ENCODE data around the gene ACKR3. TPM values are rescaled to one million over a fixed set of nuclear protein-coding genes. Genes with fewer than 3 reads are reported as not detected.

The ACKR3 gene
- total RNA-seq, 1 donor from 2014 or later: 17.9 TPM

DNA sequence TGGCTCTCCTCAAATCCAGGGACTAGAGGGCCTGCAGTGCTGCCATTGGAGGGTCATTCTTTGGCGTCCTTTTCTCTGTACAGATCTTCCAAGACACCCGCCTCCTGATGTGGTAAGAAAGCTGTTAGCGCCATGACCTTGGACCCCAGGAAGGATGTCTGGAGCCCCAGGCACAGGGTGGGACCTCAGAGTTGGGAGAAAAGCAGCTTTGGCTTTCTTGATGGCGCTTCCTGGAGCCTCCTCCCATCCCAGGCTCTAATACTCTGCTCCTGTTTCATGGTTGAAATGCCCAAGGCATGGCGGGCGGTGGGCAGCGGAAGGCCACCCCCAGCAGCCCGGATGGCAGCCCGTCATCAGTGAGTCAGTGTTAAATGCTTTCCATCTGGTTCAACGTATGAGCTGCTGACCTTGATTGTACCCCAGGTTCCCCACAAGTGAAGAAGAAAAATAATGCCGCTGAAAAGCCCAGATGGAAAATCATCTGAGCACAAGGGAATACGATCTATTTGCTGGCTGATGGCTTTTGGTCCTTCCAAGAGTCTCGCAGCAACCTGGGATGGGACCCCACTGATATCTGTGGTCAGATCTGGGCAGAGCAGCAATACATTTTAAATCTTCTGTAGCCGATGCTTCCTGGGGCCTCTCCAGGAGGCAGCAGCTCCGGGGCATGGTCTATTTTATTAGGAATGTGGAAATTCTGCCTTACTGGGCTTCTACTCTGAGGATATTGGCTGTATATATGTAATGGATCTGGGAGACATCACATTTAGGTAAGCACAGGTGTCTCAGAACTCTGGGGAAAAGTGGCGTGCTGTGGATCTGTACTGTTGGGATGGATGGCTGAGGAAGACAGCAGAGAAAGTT is 15.1 kb downstream of the ACKR3 start:
- no peak for DNase-seq (ENCODE audit: low read depth in 2 of 2)

DNA sequence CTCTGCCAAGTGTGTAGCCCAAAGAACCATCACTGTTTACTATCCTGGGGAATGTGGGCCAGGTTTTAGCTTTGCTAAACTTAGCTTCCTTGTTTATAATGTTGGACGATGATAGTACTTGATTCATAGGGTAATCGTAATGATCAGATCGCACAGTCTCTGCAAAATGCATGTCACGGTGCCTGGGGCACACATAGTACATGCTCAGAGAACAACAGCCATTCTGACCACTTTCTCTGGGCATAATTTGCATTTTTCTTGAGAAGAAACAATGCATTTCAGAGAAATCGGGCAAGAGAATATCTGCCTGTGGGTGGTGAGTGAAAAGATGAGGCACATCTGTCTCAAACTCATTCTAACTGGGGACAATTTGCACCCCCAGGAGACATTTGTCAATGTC is 16.3 kb downstream of the ACKR3 start:
- no peak for DNase-seq (ENCODE audit: low read depth in 2 of 2)

DNA sequence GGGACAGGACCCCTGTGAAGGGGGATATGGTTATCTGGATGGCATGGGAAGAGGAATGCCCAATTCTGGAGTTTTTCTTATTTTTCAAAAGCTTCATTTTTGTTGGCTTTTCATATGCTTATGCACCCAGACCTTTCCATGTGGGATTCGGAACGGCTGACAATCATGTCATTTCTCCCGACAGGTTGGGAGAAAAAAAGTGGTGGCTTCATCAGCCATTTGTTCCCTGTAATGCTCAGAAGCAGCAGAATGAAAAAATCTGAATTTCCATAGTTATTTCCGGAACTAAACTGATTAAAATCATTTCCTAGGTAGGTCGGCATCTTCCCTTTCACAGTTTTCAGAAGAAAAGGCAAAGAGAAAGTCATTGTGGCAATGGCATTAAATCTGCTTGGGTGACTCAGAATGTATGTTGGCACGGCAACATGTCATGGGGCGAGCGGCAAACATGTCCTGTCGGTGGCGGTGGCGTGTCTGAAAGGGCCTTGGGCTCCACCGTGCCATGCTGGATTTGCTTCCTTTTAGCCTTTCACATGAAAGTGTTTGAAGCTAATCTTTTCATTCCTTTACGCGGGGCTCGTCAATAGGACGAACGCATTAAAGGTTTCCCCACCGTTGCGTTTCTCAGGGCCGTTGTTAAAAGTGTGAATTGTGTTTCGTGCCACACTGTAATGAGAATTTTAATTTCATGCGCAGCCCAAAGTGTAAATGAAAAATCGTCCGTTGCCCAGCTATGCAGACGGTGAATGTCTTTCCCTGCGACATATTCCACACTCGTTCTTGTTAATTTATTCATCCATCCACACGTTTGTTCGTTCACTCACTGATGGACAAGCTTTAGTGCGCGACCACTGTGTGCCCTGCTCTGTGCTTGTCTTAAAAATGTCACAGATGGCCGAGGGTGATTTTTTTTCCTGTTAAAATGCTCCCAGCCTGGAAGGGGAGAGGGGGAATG is 18.5 kb downstream of the ACKR3 start:
- DNase-seq (ENCODE audit: low read depth in 2 of 2): no peak

DNA sequence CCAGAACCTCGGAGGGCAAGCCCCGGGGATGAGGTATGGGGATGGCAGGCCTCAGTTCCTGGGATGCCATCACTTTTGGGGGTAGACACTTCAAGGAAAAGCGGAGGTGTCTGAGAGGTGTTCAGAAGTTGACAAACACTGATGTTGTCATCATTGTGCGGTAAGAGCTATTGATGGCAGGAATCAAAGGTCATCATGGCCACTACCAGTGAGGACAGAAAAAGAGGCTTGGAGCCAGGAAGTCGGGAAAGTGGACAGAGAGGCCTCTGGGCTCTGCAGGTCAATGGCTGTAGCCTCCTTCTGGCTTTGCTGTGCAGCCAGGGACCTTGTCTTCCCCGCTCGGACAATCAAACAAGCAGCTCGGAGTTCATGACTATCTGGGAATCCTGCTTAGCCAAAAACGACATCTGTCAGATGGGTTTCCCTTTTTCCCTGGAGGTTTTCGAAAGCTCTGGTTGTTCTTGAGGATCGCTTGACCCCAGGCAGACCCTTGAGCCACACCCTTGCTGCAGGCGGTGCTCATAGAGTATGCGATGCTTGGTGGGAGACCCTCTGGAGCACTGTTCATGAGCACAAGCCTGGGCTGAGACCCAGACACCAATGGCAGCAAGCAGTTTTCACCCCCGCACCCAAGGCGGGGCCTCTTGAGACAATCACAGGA is 19.4 kb downstream of the ACKR3 start:
- no peak for DNase-seq (ENCODE audit: low read depth in 2 of 2)

DNA sequence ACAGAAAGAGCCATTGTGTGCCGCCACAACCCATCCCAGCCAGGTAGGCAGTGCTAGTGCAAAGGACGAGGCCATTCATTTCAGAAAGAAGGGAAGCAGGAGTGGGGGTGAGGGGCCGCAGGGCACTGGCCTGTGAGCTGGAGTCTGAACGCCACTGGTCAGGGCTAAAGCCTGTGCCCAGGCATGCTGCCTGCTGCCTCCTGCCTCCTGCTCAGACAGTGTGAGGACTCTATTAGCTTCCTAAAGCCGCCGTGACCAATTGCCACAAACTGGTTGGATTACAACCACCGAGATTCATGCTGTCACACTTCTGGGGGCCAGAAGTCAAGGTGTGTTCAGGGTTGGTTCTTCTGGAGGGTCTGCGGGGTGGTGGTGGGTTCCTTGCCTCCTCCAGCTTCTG is 21.2 kb downstream of the ACKR3 start:
- DNase-seq (ENCODE audit: low read depth in 2 of 2): no peak

DNA sequence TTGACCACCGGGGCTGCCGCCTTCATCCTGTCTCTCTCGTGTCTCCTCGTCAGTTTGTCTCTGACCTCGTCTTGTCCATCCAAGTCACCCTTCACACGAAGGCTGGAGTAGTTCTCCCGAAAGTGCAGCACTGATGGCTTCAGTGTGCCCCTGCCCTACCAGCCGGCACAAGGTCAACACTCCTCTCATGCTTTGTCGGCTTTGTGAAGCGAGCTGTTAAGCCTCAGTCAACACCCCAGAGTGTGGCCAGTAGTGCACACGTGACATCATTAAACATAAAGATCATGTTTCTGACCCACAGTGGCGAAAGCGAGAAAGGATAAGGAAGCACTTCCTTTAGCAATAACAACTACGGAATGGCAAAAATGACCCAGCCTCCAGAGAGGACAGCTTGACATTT is 23.2 kb downstream of the ACKR3 start:
- peak in 1 of 2 donors; percentile 27 for DNase-seq (ENCODE audit: low read depth in 2 of 2)

DNA sequence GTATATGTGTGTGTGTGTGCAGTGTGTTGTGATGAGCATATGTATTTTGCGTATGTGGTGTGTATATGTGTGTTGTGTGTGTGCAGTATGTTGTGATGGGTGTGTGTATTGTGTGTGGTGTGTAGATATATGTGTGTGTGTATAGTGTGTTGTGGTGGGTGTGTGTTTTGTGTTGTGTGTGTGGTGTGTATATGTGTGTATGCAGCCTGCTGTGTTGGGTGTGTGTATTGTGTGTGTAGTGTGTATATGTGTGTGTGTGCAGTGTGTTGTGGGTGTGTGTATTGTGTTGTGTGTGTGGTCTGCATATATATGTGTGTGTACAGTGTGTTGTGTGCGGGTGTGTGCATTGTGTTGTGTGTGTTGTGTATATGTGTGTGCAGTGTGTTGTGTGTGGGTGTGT is 23.9 kb downstream of the ACKR3 start:
- no peak for DNase-seq (ENCODE audit: low read depth in 2 of 2)

DNA sequence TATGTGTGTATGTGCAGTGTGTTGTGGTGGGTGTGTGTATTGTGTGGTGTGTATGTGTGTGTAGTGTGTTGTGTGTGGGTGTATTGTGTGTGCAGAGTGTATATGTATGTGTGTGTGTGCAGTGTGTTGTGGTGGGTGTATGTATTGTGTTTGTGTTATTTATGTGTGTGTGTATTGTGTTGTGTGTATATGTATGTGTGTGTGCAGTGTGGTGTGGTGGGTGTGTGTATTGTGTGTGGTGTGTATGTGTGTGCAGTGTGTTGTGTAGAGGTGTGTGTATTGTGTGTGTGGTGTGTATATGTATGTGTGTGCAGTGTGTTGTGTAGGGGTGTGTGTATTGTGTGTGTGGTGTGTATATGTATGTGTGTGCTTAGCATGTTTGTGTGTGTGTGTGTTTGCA is 24.3 kb downstream of the ACKR3 start:
- no peak for DNase-seq (ENCODE audit: low read depth in 2 of 2)

DNA sequence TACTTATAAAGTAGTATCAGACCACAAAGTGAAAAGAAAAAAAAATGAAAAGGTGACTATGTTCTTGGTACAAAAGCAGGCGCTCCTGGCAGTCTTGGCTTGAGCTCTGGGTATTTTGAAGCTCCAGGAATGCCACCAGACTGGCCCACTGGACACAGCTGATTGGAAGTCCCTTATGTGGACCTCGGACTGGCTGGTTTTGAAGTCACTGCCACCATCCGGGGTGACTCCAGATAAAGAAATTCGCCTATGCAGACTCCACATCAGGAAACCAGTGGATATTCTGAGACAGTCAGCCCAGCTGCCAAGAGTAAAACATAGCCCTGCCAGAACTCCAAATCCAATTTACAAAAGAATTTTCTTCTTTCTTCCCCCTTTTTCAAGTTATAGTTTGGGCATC is 28.0 kb downstream of the ACKR3 start:
- DNase-seq (ENCODE audit: low read depth in 2 of 2): no peak

DNA sequence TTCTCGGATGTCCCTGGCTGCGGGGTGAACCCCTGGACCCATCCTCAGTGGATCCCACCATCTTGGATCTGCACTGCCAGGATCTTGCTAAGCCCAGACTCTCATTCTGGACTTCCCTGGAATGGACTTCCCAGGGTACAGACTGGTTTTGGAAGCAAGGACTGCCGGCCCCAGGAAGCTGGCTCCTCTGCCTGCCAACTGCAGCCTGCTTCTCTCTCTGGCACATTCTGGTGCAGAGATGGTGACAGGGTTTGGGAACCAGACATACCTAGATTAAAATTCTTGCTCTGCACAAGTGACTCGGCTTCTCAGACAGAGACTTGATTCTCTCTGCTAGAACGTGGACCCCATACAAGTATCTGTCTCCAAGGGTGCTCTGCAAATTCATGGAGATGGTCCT is 29.4 kb downstream of the ACKR3 start:
- no peak for DNase-seq (ENCODE audit: low read depth in 2 of 2)

DNA sequence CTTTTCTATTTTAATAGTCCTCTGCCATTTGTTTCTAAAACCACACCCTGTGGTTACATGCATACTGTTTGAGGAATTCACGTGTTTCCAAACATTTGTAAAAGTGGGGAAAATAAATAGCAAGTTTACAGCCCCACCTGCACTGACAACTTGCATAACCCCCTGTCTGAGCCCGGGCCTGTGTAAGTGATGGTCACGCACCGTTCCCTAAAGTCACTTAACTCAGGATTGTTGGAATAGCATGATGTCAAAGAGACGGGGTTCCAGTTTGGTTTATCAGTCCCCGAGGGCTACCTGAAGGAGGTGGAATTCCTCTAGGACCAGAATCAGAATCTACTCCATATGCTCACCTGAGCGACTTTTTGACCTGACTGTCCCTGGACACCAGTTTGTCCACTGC is 30.5 kb downstream of the ACKR3 start:
- no peak for DNase-seq (ENCODE audit: low read depth in 2 of 2)

DNA sequence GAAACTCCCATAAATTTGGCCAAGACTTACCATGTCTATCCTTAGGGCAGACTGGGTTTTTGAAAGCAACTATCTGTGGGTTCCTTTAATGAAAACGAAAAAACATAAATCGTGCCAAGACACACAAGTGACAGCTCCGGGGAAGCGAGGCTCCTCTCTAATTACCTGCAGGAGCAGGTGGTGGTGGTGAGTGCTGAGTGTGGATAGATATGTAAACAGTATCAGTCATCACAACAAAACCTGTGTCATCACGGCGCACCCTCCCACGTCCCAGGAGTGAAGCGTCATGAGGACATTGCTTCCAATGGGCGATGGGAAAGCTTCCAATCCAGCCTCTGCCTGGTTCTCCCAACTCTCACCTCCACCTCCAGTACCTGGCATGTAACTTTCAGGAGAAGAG is 31.3 kb downstream of the ACKR3 start:
- DNase-seq (ENCODE audit: low read depth in 2 of 2): no peak

DNA sequence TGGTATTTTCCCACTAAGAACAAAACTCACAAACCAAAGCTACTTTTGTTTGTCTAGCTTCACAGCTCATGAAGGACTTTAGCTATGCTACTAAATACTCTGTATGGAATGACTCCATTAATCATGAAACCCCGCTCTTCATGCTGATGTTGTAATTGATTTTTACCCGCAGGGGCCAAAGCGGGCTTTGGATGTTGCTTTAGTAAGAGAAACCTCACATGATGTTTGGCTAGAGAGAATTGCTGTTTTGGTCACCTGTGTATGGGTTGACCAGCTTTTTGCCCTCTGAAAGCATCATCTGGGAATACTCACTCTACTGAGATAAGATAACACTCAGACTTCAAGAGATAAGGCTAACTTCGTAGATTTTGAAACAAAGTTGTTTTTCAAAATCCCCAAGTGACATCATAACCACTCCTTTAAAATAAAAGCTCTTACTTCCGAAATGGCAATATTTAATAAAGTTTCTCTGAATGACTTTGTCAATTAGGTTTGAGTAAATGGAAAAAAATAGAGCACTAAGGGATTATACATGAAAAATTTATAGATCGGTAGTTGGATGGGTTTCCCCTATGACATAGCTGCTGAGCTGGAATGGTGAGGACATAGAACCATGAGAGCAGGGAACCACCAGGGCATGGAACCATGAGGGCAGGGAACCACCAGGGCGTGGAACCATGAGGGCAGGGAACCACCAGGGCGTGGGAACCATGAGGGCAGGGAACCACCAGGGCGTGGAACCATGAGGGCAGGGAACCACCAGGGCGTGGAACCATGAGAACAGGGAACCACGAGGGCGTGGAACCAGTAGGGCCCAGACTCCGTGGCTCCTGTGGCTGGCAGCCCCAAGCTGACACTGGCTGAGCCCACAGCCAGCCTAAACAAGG is 31.9 kb downstream of the ACKR3 start:
- no peak for DNase-seq (ENCODE audit: low read depth in 2 of 2)

DNA sequence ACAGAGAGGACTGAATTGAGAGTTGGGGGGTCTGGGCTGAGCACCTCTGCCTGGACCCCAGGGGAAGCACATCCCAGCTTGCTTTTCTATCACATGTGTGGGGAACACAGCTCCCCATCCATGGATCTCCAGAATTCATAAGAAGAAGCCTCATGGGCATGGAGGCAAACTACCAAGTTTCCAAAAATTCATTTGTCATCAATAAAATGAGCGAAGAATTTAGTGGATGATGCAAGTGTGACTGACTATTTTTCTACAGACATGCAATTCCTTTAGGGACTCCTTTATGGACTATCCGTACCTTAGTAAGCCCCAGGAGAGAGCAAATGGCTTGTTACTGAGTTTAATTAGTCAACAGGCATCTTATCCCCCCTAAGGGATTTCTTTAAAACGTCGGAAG is 33.1 kb downstream of the ACKR3 start:
- no peak for DNase-seq (ENCODE audit: low read depth in 2 of 2)

DNA sequence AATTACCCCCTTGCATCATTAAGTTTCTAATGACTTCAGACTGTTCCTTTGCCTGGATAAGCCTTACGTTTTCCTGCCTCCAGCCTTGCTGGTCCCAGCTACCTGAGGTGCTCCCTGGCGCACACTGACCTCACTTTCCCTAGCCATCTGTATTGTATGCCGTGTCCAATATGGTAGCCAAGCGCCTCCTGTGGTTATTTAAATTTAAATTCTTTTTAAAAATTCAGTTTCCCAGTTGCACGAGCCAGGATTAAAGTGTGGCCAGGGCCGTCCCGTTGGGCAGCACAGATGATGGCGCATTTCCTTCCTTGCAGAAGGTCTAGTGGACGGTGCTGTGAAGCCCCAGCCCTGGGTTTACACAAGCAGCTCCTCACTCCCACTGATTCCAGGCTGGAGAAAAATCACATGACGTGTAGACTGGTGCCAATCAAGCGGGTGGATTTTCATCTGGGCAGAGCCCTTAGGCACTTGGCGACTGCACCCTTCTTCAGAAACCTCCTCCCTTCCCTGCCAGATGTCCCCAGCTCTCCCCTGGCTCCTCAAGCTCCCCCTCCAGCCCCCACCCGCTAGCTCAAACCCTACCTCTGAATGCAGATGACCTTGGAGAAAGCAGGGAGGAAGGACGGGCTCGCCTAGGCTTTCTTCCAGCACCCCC is 33.9 kb downstream of the ACKR3 start:
- no peak for DNase-seq (ENCODE audit: low read depth in 2 of 2)

DNA sequence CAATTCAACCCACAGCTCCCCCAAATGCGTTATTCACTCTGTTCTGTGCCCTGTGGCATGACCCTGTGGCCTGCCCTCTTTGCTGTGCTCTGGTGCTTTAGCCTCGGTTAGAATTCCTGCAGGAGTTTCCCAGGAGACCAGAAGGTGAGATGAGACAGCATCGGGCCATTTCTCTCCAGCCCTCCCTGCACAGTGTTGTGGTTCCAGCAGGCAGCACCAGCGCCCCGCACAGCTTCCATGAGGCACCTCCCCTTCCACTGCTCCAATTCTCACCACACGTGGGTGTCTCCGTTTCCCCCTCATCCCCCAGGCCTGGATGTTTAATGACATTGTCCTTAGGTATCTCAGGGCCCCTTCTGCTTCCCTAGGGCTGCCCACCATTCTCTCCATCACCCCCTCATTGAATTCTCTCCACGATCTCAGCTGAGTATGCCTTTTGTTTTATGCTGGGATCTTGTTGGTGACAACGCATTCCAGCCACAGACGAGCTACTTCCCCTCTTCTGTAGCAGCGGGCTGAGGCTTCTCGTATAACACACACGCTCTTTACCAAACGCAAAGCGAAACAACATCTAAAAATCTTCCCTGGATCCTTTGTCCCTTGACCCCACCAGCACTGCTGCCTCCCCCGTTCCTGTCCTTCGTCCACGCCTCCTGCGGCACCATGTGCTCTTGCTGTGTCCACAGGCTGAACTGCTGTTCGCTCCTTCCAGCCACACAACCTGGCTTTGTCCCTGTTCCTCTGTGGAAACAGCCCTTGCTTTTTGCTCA is 35.1 kb downstream of the ACKR3 start:
- no peak for DNase-seq (ENCODE audit: low read depth in 2 of 2)

DNA sequence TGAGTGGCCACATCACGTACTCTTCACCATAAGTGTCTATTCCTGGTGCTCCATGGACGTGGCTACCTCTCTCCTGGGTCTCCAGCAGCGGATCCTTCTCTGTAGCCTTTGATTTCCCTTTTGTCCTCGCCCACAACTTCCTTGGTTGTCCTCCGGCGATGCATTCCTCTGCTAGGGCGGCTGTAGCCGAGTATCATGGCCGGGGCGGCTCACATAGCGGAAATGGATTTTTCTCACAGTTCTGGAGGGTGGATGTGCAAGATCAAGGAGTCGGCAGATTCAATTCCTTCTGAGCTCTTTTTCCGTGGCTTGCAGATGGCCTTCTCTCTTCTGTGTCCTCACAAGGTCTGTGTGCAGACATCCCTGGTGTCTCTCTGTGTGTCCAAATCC is 35.7 kb downstream of the ACKR3 start:
- DNase-seq (ENCODE audit: low read depth in 2 of 2): no peak

DNA sequence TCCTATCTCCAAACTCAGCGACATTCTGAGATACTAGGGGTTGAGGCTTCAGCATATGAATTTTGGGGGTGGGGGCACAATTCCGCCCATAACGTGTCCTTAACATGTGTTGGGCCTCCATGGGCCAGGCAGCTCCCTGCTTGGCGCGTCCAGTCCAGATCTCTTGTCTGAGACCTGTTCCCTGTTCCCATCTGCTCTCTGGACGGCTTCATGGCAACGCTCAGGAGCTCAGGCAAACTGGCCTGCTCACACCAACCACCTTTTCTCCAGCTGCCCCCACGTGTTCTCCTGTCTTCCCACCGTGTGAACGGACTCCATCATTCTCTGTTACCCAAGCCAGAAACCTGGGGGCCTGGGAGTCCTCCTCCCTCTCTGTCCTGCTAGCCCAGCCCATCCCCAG is 36.4 kb downstream of the ACKR3 start:
- no peak for DNase-seq (ENCODE audit: low read depth in 2 of 2)

DNA sequence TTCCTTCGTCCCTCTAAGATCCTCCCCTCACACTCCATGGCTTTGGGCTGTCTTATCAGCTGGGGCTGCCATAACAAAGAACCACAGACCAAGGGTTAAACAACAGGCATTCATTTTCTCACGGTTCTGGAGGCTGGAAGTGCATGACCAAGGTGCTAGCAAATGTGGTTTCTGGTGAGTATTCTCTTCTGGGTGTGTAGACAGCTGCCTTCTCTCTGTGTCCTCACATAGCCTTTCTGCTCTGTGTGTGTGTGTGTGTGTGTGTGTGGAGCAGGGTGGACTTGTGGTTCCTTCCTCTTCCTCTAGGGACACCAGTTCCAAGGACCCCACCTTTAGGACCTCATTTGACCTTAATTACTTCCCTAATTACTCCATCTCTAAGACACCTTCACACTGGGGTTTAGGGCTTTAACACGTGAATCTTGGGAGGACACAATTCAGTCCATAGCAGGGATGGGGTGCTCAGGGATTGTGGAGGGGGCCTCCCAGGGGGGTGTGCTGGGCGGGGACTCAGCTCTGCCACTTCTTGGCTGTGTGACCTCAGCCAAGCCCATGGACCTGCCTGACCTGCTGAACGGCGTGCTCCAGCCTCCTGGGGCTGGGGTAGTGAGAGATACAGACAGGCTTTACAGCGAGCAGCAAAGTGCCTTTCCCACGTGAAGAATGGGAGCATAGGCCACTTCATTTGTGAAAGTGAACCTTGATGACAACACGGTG is 38.0 kb downstream of the ACKR3 start:
- no peak for DNase-seq (ENCODE audit: low read depth in 2 of 2)

Measured in lung microvascular endothelial cell (primary cell).